A673 (cell line): ENCODE results near the gene CLRN1.

ENCODE experiments used
- CTCF ChIP-seq: fragments of 300-800, 200-600 bp; sonication (generic); conservative IDR thresholded peaks from 2 replicates; pipeline ENCODE4 v1.5.1; 2017; ENCODE audit warnings: low read depth, mild to moderate bottlenecking, antibody characterized with exemption, low read length, moderate library complexity, mixed read lengths
- EZH2 ChIP-seq: fragments of 200-600 bp; sonication (generic); IDR thresholded peaks from 2 replicates; pipeline ENCODE4 v1.6.1; 2017; ENCODE audit warnings: borderline replicate concordance, low read depth, mild to moderate bottlenecking, mixed read lengths, antibody characterized with exemption, low read length; ENCODE audit not compliant: poor library complexity, severe bottlenecking

GRCh38 chr3:150975992-150976368, 3.5 kb upstream of the CLRN1 start:
- no peak for TF ChIP-seq CTCF
- TF ChIP-seq EZH2: no peak
